Smooth muscle cell of the brain vasculature (primary cell): Measurements from ENCODE around the gene ADGRV1.

Experiments used
- DNase-seq: peaks from one replicate; pipeline ENCODE4 v3.0.0-alpha.2; 2012; ENCODE audit warnings: low read depth, low spot score

Gene ADGRV1

GRCh38 chr5:91189480-91190313 lies 631.1 kb downstream of the ADGRV1 start:
- peak; percentile 89 for DNase-seq

- DNase-seq: no peak
These were observed 631.7 kb downstream of the ADGRV1 start for GRCh38 chr5:91190314-91190690.

GRCh38 chr5:91194824-91195381 lies 636.3 kb downstream of the ADGRV1 start:
- DNase-seq: no peak

- no peak for DNase-seq
These were observed 642.1 kb downstream of the ADGRV1 start for GRCh38 chr5:91200692-91201091.

- DNase-seq: no peak
These were observed 647.5 kb downstream of the ADGRV1 start for GRCh38 chr5:91206103-91206502.

- no peak for DNase-seq
These were observed 648.1 kb downstream of the ADGRV1 start for GRCh38 chr5:91206734-91207133.

- DNase-seq: no peak
These were observed 648.7 kb downstream of the ADGRV1 start for GRCh38 chr5:91207248-91207647.

- no peak for DNase-seq
These were observed 653.6 kb downstream of the ADGRV1 start for GRCh38 chr5:91211997-91212713.

GRCh38 chr5:91212714-91213092 lies 654.1 kb downstream of the ADGRV1 start:
- peak; percentile 57 for DNase-seq
